ENCODE measurements around the gene ZMIZ2. TPM values are rescaled to one million over a fixed set of nuclear protein-coding genes. Genes with fewer than 3 reads are reported as not detected.

ZMIZ2 gene
- total RNA-seq, 1 donor from 2014 or later, result 54.1 TPM

DNA sequence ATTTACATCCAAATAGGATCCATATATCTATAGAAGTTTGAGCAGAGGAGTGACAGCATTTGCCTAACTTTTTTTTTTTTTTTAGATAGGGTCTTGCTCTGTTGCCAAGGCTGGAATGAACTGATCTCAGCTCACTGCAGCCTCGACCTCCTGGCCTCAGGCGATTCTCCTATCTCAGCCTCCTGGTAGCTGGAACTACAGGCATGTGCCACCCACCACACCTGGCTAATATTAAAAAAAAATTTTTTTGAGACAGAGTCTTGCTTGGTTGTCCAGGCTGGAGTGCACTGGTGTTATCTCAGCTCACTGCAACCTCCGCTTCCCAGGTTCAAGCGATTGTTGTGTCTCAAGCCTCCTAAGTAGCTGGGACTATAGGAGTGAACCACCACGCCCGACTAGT, 62.9 kb downstream of the ZMIZ2 start:
- intact Hi-C loops (cut with DNase I), result no loop called here
- no peak for ATAC-seq (ENCODE audit: poor library complexity)

DNA sequence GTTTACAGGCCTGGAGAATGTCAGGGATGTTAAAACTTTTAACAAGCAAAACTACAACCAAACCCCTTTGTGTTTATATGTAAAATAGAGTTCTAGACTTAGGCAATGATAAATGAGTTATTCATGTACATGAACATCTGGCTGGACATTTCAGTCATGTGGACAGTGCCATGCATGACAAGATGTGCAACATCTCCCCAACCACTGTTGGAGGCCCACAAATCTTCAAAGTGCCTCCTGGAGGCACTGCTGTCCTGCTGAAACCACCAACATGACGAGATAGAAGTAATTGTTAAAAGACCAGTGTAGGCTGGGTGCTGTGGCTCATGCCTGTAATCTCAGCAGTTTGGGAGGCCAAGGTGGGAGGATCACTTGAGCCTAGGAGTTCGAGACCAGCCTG, 66.3 kb downstream of the ZMIZ2 start:
- DNase-seq (no peak), ATAC-seq (ENCODE audit: poor library complexity) (no peak)
- intact Hi-C loops (cut with DNase I), result no loop called here

More for the DNA sequence above, 62.9 kb downstream of the ZMIZ2 start:
- no peak for DNase-seq

DNA sequence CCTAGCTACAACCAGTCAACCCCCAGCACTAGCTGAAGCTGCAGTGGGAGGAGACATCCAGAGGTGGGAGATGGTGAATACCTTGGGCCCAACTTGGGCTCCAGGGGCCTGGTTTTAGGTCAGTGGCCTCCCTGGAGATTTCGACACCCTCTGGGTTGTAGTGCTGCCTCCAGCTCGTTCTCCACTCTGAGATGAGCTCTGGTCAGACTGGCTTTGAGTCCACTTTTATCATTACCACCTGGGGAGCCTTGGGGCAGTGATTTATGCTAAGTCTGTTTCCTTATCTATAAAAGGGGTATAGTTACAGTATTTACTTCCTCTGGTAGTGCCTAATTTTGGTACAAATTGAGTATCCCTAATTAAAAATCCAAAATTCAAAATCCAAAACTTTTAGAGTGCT, 70.6 kb downstream of the ZMIZ2 start:
- ATAC-seq (ENCODE audit: poor library complexity) (no peak), DNase-seq (no peak)
- intact Hi-C loops (cut with DNase I), result no loop called here

Other genes with a start within 250 kb of the ZMIZ2 start
- gene NPC1L1, start 207.5 kb upstream of the ZMIZ2 start, total RNA-seq, result 0.13 TPM
- gene DDX56, start 174.9 kb upstream of the ZMIZ2 start, total RNA-seq, result 25.4 TPM
- gene TMED4, start 166.6 kb upstream of the ZMIZ2 start, total RNA-seq, result 47.6 TPM
- gene OGDH, start 142.2 kb upstream of the ZMIZ2 start, total RNA-seq, result 664 TPM
- 471 TPM for gene PPIA, start 47.8 kb downstream of the ZMIZ2 start, total RNA-seq
- gene H2AZ2, start 99.2 kb downstream of the ZMIZ2 start, total RNA-seq, result 257 TPM
- 13.3 TPM for gene PURB, start 136.7 kb downstream of the ZMIZ2 start, total RNA-seq
- 0.97 TPM for gene MYO1G, start 230.2 kb downstream of the ZMIZ2 start, total RNA-seq

Measured in Right ventricle myocardium superior (tissue), 1 donor.